Activated CD8-positive, alpha-beta memory T cell treated with anti-CD3 and anti-CD28 coated beads for 24 hours (primary cell): ENCODE measurements around the gene LBH.

Source experiments
- DNase-seq: peaks from one replicate; pipeline ENCODE4 v3.0.0-alpha.2; 2020

Gene LBH

DNA sequence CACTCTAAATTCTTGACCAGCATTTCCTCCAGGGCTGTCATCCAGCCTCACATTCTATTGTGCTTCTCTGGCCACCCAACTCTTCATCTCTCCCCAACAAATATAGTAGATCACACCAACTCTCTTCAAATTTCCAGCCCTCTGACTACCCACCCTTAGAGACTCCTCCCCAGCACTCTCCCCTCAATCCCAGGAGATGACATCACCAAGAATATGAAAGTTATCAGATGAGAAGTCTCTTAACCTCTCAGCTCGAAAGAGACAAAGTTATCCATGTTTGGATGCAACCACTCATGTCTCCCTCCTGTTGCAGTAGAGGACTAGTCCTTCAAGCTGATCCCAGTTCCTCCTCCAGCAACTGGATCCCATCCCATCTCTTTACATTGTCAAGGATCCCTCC lies 47.1 kb downstream of the LBH start:
- no peak for DNase-seq

GRCh38 chr2:30280596-30281434 lies 49.5 kb downstream of the LBH start:
- no peak for DNase-seq

DNA sequence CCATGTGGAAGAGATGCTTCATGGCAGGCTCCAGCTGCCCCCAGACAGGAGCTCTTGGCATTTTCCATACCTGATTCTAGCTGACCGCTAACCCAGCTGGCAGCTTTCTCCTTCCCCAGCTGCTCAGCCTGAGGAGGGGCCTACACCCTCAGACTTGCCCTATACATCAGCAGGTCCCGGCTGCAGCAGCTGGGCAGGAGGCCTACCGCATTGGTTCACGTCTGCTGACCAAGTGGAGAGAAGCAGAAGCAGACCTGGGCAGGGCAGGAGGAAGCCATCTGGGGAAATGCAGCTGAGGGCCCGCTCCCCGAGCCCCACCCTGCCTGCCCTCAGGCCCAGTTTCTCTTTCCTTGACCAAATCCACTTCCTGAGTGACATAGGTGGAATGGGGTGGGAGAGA lies 50.7 kb downstream of the LBH start:
- DNase-seq: no peak

DNA sequence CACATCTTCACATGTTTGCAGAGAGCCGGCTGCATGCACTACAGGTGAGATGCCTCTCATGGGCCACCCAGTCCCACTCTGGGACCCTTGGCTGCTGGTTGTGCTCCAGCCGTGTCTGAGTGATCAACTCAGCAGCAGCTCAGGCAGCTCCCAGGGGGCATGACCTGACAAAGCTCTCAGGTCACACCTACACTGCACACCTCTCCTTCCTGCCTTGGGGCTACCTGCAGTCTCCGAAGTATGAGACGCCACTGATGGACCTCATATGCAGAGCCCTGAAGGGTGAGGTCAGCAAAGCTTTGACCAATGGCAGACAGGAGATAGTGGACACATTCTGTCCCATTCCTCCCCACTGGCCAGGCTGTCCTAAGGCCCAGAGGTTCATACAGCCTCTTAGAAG lies 51.4 kb downstream of the LBH start:
- no peak for DNase-seq

GRCh38 chr2:30283931-30284565 lies 52.7 kb downstream of the LBH start:
- DNase-seq: no peak

GRCh38 chr2:30285758-30286157 lies 54.4 kb downstream of the LBH start:
- no peak for DNase-seq

DNA sequence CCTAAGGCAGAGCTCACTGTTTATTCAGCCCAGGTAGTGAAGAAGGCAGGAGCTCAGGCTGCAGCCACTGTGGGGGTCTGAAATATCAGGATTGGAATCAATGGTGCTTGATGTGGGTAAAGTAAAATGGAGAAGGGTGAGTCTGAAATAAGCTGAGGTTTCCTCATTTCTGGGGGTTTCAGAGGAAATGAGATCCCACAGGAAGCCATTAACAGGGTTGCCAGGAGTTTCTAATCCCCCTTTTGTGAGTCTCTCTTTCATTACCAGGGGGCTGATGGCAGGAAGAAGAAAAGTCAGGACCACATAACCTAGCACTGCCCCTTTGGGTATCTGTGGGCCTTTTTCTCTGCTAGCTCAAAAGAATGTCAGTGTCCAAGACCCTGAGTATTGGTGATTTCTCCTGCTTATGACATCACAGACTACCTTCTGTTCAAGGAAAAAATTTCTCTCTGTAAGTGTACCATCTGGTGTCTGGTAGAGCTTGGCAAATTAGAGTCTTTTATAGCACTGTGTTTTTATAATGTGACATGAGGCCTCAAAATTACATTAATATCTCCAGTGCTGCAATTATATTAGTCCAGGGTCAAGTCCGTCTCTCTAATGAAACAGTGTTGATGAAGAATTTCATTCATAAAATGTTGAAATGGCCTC lies 56.0 kb downstream of the LBH start:
- DNase-seq: no peak

- no peak for DNase-seq
Observed at GRCh38 chr2:30287857-30288513, 56.7 kb downstream of the LBH start.

GRCh38 chr2:30288561-30288960 lies 57.2 kb downstream of the LBH start:
- DNase-seq: no peak

DNA sequence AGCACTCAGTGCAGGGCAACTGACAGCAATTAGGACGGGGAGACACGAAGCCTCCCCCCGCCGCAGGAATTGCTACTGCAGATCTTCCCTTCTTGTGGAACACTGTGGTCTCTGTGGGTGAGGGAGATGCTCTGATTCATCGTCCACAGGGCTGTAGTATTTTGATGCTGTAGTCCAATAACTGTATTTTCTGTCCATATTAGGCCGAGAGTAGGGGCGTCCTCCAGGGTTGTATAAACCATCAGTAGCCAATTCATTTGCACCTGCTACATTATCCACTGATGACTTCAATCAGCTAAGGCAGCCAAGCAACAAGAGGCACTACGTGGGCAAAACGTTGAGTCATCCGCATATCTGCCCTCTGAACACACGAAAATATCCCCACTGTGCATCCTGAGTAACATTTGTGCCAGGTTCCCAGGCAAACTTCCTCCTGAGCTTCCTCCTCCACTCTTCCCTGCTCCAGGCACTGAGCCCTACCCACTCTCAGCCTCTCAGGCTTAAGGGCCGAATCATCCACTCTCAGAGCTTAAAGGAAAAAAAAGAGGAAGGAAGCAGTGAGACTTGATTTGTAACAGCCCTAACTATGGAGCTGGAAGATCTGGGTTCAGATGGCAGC lies 62.1 kb downstream of the LBH start:
- no peak for DNase-seq

DNA sequence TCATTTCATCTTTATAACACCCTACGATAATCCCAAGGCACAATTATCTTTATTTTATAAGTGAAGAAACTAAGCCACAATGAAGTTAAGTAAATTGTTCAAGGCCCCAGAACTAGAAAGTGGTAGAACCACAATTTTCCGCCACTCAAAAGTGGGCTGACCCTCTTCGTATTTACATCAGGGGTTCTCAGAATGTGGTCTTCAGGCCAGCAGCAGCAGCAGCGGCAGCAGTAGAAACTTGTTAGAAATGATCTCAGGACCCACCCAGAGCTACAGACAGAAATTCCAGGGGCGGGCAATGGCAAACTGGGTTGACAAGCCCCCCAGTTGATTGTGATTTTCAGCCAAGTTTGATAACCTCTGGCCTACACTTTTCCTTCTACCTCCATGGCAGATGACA lies 62.8 kb downstream of the LBH start:
- no peak for DNase-seq

- no peak for DNase-seq
Observed at GRCh38 chr2:30296496-30296895, 65.2 kb downstream of the LBH start.

DNA sequence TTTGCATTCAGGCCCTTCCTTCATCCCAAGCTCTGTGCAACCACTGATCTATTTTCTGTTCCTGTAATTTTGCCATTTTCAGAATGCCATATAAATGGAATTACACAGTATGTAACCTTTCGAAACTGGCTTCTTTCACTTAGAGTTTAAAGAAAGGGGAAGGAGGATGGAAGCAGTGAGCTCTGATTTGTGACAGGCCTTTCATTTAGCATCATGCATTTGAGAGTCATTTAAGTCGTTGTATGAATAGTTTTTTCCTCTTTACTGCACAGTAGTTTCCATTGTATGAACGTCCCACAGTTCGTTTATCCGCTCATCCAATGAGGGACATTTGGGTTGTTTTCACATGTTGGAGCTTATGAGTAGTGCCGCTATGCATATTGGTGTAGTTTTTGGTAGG lies 67.0 kb downstream of the LBH start:
- no peak for DNase-seq

GRCh38 chr2:30300122-30300455 lies 68.8 kb downstream of the LBH start:
- DNase-seq: no peak

DNA sequence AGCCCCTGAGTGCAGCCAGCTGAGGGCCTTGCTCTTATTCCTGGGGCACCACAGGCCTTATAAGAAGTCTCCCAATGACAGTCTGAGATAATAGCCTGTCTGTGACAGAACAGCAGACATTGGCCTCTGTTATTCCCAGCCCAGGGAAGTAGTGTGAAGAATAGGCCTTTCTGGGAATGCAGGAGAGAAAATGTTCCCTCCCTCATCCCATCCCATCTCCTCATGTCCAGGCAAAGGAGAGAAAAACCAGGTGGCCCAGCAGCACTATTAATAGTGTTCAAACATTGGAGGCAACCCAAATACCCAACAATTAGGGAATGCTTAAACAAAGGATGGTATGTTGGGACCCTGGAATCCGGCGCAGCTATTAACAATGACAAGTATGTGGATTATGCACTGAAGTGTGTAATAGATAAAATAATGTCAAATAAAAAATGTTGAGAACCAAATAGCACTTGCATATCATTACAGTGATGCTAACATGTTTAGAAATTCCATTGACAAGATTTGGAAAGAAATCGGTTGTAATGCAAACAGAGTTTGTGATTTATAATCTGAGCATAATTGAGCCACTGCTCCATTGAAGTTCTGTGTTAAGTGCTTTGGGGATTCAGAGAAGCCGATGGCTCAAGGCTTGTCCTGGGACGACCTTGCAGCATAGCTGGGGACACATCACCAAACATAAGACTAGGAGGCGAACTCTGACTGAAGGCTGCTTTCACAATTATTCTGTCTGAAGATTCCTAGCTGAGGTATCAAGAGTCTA lies 69.3 kb downstream of the LBH start:
- DNase-seq: no peak

DNA sequence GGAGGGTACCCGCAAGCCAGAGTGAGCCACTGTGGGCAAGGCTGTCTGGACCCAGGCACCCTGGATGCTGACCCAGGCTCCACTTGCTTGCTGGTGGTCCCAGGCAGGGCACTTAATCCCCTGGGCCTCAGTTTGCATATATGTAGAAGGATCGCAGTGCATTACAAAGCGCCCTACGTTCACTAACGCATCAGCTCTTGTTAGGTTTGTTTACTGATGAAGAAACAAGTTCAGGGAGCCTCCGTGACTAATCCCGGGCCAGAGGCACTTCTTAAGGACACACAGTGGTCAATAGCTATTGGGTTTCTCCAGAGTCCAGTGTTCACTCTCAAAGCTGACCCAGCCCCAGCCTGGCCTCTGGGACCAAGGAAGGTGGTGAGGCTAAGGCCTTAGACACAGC lies 70.2 kb downstream of the LBH start:
- no peak for DNase-seq

- DNase-seq: no peak
Observed at GRCh38 chr2:30302566-30302965, 71.2 kb downstream of the LBH start.

GRCh38 chr2:30303095-30303494 lies 71.8 kb downstream of the LBH start:
- DNase-seq: no peak

GRCh38 chr2:30305235-30305634 lies 73.9 kb downstream of the LBH start:
- no peak for DNase-seq

DNA sequence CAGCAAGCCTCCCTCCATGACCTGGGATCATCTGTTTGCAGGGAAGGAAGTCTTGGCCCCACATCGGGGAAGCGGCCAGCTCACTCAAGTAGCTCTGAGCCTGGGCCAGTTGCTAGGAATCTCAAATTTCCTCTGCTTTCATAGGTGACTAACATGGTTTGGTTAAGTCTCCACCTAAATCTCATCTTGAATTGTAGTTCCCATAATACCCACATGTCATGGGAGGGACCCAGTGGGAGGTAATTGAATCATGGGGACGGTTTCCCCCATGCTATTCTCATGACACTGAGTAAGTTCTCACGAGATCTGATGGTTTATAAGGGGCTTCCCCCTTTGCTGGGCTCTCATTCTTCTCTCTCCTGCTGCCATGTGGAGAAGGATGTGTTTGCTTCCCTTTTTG lies 75.2 kb downstream of the LBH start:
- no peak for DNase-seq

DNA sequence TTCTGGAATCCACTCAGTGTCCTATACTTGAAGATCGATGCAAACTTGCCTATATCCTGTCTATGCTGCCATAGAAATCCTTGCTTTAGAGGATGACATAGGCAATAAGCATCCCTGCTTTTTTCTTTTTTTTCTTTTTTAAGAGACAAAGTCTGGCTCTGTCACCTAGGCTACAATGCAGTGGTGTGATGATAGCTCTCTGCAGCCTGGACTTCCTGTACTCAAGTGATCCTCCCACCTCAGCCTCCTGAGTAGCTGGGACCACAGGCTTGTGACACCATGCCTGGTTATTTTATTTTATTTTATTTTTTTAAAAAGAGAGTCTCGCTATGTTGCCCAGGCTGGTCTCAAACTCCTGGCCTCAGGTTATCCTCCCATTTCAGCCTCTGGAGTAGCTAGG lies 76.9 kb downstream of the LBH start:
- no peak for DNase-seq
